ENCODE data around the gene HNRNPK. TPM values are rescaled to one million over a fixed set of nuclear protein-coding genes. Genes with fewer than 3 reads are reported as not detected.

HNRNPK gene
- total RNA-seq (2014; rRNA removed; shearing (Covaris generic)) = 597 and 602 TPM in 2 replicates

DNA sequence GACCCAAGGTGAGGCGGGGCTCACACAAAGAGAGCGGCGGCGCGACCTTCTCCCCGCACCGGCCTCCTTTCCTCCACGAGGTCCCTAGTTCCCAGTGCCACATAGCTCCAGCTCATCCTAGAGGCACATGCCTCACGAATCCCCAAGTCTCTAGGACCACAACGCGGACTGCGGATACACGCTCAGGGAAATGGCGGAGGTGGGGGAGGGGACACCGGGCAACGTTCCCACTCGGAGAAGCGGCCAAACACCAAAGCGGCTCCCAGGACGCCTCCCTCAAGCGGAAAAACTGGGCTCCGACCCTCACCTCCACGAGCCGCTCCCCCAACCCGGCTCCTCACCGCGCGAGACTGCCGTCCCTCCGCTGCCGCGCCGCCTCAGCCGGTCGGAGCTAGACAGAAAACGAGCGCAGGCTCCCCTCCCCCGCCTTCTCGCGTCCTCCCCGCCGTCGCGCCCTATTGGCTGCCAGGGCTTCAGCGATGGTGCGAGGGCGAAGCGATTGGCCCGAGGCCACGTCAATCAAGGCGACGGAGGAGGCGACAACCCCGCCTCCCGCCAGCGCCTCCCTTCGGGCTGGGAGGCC, at the start of gene HNRNPK:
TSS of gene HNRNPK (minus strand) at position 404 of the 583 bp plus-strand sequence. CDS start 1,963 bp downstream, outside the sequence.
- peak; percentile 99 for DNase-seq (ENCODE audit: low read depth)

GRCh38 chr9:84027201-84027600, 47.2 kb upstream of the HNRNPK start:
- DNase-seq (ENCODE audit: low read depth) = peak; percentile 15

DNA sequence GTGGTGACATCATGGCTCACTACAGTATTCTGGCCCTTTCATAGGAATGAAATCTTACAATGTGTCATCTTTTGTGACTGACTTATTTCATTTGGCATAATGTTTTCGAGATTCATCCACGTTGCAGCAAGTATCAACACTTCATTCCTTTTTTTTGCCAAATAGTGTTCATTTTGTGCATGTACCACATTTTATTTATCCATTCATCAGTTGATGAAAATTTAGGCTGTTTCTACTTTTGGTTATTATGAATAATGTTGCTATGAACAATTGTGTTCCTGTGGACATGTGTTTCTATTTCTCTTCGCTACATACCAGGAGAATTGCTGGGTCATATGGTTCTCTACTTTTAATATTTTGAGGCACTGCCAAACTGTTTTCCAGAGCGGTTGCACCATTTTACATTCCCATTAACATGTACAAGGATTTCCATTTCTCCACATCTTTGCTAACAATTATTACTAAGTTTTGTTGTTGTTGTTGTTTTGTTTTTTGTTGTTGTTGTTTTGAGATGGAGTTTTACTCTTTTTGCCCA, 44.1 kb upstream of the HNRNPK start:
- DNase-seq (ENCODE audit: low read depth) = no peak

DNA sequence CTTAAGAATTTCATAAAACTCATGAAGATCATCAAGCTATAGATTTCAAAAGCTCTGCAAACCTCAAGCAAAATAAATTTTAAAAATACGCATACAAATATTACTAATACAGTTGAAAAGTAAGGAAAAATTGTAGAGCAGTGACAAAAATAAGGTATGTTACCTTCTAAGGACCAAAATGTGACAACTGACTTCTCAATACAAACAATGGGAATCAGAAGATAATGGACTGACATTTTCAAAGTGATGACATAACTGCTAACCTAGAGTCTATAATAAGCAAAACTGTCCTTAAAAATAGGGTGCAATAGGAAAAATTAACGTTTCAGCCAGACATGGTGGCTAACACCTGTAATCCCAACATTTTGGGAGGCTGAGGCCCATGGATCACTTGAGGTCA, 27.6 kb upstream of the HNRNPK start:
- DNase-seq (ENCODE audit: low read depth) = no peak

DNA sequence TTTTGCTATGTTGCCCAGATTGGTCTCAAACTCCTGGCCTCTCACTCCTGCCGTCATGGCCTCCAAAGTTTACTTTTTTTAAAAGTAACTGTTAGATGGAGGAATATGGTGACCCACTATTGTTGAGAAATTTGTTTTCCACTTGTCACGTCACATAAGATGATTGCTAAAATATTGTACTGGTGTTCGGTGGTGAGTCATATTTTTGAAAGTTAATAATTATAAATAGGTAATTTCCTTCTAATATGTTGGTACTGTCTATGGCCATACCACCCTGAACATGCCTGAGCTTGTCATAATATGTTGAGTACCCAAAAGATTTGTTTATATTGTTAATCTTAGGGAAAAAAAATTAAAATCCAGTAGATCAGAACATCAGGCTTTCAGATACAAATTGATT, 23.2 kb upstream of the HNRNPK start:
- no peak for DNase-seq (ENCODE audit: low read depth)

DNA sequence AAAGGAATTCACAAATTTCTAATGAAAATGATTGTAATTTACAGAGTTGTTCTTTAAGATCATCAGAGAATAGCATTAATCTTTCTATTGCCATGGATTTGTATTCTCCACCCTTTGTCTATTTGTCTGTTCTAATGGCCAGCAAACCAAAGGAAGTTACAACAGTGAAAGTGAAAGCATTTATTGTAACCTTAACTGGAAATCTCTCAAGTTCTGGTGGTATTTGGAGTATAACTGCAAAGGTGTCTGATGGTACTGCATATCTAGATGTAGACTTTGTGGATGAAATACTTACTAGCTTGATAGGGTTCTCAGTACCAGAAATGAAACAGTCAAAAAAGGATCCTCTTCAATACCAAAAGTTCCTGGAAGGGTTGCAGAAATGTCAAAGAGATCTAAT, 22.3 kb upstream of the HNRNPK start:
- DNase-seq (ENCODE audit: low read depth) = no peak

DNA sequence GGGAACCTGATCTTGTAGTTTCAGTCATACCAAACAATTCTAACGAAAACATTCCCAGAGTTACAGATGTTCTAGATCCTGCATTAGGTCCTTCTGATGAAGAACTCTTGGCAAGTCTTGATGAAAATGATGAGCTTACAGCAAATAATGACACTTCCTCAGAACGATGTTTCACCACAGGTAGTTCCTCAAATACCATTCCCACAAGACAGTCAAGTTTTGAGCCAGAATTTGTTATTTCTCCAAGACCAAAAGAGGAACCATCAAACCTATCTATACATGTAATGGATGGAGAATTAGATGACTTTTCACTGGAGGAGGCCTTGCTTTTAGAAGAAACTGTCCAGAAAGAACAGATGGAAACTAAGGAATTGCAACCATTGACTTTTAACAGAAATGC, 21.6 kb upstream of the HNRNPK start:
- no peak for DNase-seq (ENCODE audit: low read depth)

DNA sequence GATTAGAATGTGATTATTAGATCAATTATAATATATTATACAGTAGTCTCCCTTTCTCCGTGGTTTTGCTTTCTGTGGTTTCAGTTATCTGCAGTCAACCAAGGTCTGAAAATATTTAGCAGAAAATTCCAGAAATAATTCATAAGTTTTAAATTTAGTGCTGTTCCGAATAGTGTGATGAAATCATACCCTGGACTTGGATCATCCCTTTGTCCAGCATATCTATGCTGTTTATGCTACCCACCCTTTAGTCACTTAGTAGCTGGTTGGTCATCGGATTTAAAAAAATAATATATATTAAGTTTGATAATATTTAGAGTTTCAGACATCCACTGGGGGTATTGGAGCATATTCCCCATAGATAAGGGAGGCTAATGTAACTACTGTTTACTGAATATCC, 20.2 kb upstream of the HNRNPK start:
- DNase-seq (ENCODE audit: low read depth) = no peak

- DNase-seq (ENCODE audit: low read depth) = no peak
Observed at GRCh38 chr9:83999141-83999918, 19.3 kb upstream of the HNRNPK start.

GRCh38 chr9:83996126-83996525, 16.1 kb upstream of the HNRNPK start:
- DNase-seq (ENCODE audit: low read depth) = no peak

DNA sequence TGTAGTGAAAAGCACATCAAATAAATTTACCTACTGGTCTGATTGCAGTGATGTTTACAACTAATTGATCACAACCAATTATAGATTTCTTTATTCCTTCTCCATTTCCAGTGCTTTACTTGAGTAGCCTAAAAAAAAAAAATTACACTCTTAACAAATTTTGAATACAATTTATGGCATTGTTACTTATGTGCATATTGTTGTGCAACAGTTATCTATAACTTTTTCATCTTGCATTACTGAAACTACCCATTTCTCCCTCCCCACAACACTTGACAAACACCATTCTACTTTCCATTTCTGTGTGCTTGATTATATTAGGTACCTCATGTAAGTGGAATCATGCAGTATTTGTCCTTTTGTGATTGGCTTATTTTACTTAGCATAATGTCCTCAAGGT, 12.9 kb upstream of the HNRNPK start:
- DNase-seq (ENCODE audit: low read depth) = no peak

DNA sequence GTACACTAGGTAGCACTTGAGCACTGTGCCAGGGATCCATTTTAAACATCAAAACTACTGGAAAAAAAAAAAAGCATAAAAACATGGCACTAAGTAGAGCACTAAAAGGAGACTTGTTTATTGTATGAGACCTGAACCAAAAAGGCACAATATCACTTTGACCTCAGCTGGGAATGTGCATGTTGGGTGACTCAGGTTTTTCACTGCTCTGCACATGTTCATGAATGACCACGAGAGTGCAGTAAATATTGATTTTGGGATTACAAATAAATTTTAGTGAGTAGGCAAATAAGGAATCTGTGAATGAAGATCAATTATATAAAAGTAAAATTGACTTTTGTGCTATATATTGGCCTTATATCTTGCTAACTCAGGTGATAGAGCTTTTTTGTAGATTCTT, 12.4 kb upstream of the HNRNPK start:
- no peak for DNase-seq (ENCODE audit: low read depth)

DNA sequence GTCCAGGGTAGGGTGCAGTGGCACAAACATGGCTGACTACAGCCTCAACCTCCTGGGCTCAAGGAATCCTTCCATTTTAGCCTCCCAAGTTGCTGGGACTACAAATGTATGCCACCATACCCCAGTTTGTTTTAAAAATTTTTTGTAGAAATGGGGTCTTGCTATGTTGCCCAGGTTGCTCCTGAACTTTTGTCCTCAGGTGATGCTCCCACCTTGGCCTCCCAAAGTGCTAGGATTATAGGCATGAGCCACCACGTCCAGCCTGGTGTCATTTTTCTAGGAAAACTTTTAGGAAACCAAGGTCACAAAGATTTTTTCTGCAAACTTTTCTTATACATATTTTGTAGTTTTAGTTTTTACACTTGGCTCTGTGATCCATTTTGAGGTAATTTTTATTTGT, 11.3 kb upstream of the HNRNPK start:
- DNase-seq (ENCODE audit: low read depth) = no peak

GRCh38 chr9:83988411-83988810, 8.4 kb upstream of the HNRNPK start:
- no peak for DNase-seq (ENCODE audit: low read depth)

DNA sequence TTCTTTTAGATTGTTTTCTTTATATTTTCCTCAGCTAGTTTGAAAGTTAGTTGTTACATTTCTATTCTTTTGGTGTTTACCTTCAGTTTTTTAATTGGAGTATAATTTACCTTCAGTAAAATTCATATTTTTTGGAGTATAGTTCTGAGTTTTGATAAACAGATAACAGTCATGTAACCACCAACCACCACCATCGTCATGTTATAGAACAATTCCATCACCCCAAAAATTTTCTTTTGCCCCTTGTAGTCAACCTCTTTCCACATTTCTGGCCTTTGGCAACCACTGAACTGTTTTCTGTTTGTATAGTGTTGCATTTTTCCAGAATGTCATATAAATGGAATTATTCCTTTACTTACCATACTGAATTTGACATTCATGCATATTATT, 7.4 kb upstream of the HNRNPK start:
- DNase-seq (ENCODE audit: low read depth) = no peak

DNA sequence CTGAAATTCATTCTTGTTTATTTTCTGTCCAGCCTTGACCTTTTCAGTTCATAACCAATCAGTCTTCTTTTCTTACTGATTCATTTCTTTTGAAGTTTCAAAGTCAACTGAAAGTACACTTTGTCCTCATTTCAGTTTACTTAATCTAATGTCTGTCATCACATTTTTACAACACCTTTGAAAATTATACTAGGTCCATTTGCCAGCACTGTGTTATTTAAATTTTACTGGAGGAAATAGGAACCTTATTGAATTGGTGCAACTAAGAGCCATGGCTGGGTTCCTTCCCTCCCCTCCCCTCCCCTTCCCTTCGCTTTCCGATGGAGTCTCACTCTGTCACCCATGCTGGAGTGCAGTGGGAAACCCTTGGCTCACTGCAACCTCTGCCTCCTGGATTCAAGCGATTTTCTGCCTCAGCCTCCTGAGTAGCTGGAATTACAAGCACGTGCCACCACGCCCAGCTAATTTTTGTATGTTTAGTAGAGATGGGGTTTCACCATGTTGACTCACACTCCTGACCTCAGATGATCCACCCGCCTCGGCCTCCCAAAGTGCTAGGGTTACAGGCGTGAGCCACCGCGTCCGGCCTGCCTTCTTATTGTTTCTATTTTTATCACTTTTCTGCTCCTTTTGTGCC, 6.9 kb upstream of the HNRNPK start:
- DNase-seq (ENCODE audit: low read depth) = peak; percentile 26

GRCh38 chr9:83986195-83986594, 6.2 kb upstream of the HNRNPK start:
- no peak for DNase-seq (ENCODE audit: low read depth)

- DNase-seq (ENCODE audit: low read depth) = peak; percentile 63
Observed at GRCh38 chr9:83981126-83981871, 1.3 kb upstream of the HNRNPK start.

- peak; percentile 99 for DNase-seq (ENCODE audit: low read depth)
Observed at GRCh38 chr9:83980395-83981125, 545 bp upstream of the HNRNPK start, which contains the start of gene RMI1. Gene RMI1, plus strand, starts transcription at chr9:83980805. Its CDS starts 20,182 bp downstream, at chr9:84000987.

- peak; percentile 92 for DNase-seq (ENCODE audit: low read depth)
Observed at GRCh38 chr9:83978992-83979811, 813 bp downstream of the HNRNPK start.

Data from Daoy (cell line).